K562 (cell line): Measurements from ENCODE around the gene PHF5A. TPM values are rescaled to one million over a fixed set of nuclear protein-coding genes. Genes with fewer than 3 reads are reported as not detected.

Source experiments
- ATF7 ChIP-seq: fragments of 450-650 bp; IDR thresholded peaks from 2 replicates; pipeline ENCODE4 v1.7.1; 2014; ENCODE audit warnings: mild to moderate bottlenecking, moderate library complexity
- CEBPG ChIP-seq, 3 experiments: fragments of 200-800 bp in 1 of 3; sonication (Bioruptor generic) in 1 of 3; sonication (generic) in 1 of 3; formaldehyde crosslinking in 1 of 3; IDR thresholded peaks in 2 of 3; conservative IDR thresholded peaks in 1 of 3; 2 replicates each; pipeline versions ENCODE4 v1.6.1 to v1.8.0; 2016 to 2022; ENCODE audit warnings: missing compliant biosample characterization in 2 of 3, missing genetic modification characterization in 2 of 3, mild to moderate bottlenecking in 1 of 3, missing genetic modification reagents in 1 of 3
- EGR1 ChIP-seq: fragments of 450-650 bp; conservative IDR thresholded peaks from 2 replicates; pipeline ENCODE4 v1.6.1; 2017; ENCODE audit warnings: mild to moderate bottlenecking
- FOXA3 ChIP-seq, 2 experiments: fragments of 450-650 bp in 1 of 2; sonication (generic) in 1 of 2; formaldehyde crosslinking; IDR thresholded peaks in 1 of 2; conservative IDR thresholded peaks in 1 of 2; 2 replicates each; pipeline versions ENCODE4 v1.4.0 to v1.8.0; 2020 to 2022; ENCODE audit warnings: mild to moderate bottlenecking in 2 of 2, missing genetic modification reagents in 1 of 2
- HCFC1 ChIP-seq: IDR thresholded peaks from 2 replicates; pipeline ENCODE4 v1.6.1; 2012; ENCODE audit warnings: low read depth, low read length, improper control_type of control experiment
- NFATC3 ChIP-seq: fragments of 450-650 bp; IDR thresholded peaks from 2 replicates; pipeline ENCODE4 v1.6.1; 2017; ENCODE audit warnings: mild to moderate bottlenecking
- NFRKB ChIP-seq: fragments of 450-650 bp; IDR thresholded peaks from 2 replicates; pipeline ENCODE4 v1.6.1; 2016; ENCODE audit warnings: low read depth
- RFX1 ChIP-seq: fragments of 450-650 bp; IDR thresholded peaks from 2 replicates; pipeline ENCODE4 v1.6.1; 2016; ENCODE audit warnings: mild to moderate bottlenecking, moderate library complexity
- SMARCA5 ChIP-seq: fragments of 450-650 bp; IDR thresholded peaks from 2 replicates; pipeline ENCODE4 v1.6.1; 2016
- SPI1 ChIP-seq: IDR thresholded peaks from 2 replicates; pipeline ENCODE4 v1.6.1; 2011; ENCODE audit warnings: low read depth, low read length, control low read depth, borderline replicate concordance
- ZNF408 ChIP-seq: fragments of 250-450 bp; sonication (Bioruptor Pico); IDR thresholded peaks from 2 replicates; pipeline ENCODE4 v1.4.0; 2020; ENCODE audit warnings: low read depth, mild to moderate bottlenecking, moderate library complexity
- ZNF766 ChIP-seq: fragments of 200-800 bp; sonication (Bioruptor generic); conservative IDR thresholded peaks from 2 replicates; pipeline ENCODE4 v1.6.1; 2016; ENCODE audit warnings: missing genetic modification characterization, missing compliant biosample characterization
- polyA plus RNA-seq, 8 experiments: library from polyadenylated mRNA; depleted of rRNA in 4 of 8; stranded (reverse) in 5 of 8; unstranded in 3 of 8; fragments of >200 nt; fragmentation: Nextera tagmentation in 2 of 8; fragmentation: Illumina TruSeq in 1 of 8; extraction: Ambion mirVana in 2 of 8; extraction: Trizol in 1 of 8; gene quantifications; 2 replicates each; pipeline versions ENCODE4 v1.2.1 to v1.2.3, GENCODE V29; 2011 to 2014; ENCODE audit warnings: inconsistent platforms in 1 of 8, missing spikeins in 1 of 8
- total RNA-seq, 7 experiments: library from RNA; depleted of rRNA in 6 of 7; stranded (reverse); fragments of >200 nt in 6 of 7; fragmentation: Illumina TruSeq in 2 of 7; extraction: Trizol in 2 of 7; gene quantifications; 2 replicates each; pipeline versions ENCODE4 v1.2.1 to v1.2.3, GENCODE V29; 2011 to 2021; ENCODE audit warnings: low replicate concordance in 1 of 7
- TF ChIP-seq, protein P1 (sequence below): fragments of 450-650 bp; IDR thresholded peaks from 2 replicates; pipeline ENCODE4 v1.6.1; 2016; ENCODE audit warnings: missing biosample characterization, missing genetic modification characterization
- TF ChIP-seq, protein P2 (sequence below), 2 experiments: fragments of 450-650 bp in 1 of 2; sonication (generic) in 1 of 2; formaldehyde crosslinking in 1 of 2; IDR thresholded peaks; 2 replicates each; pipeline versions ENCODE4 v1.7.1 to v1.9.0; 2016 to 2022; ENCODE audit warnings: inconsistent platforms in 1 of 2, mild to moderate bottlenecking in 1 of 2, missing genetic modification reagents in 1 of 2
- TF ChIP-seq, protein P3 (sequence below): fragments of 250-450 bp; sonication (Bioruptor Pico); IDR thresholded peaks from 2 replicates; pipeline ENCODE4 v1.8.0; 2022; ENCODE audit warnings: moderate library complexity, mild to moderate bottlenecking, inconsistent platforms

PHF5A gene
- total and polyA plus RNA-seq, 9 of the 15 experiments (the other 6 are each of a cell fraction or from before 2014, with no cell fraction given) = 14.2 to 144 (median 101) TPM

DNA sequence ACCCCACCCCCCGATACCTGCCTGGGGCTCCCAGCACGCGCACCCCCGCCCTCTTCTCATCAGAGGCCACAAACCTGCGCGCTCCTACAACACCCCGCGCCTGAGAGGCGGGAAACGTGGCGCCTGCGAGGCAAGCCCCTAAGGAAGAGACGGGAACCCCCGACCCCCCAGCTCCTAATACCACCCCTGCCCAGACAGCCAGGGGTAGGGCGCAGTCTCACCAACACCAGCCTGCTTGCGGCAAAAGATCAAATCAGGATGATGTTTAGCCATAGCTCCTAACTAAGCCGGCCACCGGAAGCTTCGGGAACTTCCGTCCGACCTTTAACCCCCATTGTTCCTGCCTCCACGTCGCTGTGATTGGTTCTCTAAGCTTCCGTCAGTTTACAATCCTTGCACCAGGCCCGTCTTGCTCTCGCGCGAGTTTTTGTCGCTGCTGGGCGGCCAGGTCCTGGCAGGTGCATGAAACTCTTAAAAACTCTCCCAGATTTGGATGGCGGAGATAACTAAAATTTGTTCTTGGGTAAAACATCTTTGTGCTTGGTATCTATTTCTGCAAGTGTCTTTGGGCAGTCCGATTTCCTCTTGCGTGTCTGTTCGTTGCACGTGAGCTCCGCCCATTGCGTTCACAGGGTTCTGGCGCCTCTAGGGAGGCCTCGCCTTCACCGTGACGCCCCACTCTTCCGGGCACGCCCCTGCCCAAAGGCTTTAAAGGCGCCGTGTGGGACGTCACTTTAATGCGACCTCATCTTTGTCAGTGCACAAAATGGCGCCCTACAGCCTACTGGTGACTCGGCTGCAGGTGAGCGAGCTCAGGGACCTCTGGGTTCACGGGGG lies at the start of gene PHF5A, which contains the start of gene ACO2 (continued):
- TF ChIP-seq, protein P1, sequence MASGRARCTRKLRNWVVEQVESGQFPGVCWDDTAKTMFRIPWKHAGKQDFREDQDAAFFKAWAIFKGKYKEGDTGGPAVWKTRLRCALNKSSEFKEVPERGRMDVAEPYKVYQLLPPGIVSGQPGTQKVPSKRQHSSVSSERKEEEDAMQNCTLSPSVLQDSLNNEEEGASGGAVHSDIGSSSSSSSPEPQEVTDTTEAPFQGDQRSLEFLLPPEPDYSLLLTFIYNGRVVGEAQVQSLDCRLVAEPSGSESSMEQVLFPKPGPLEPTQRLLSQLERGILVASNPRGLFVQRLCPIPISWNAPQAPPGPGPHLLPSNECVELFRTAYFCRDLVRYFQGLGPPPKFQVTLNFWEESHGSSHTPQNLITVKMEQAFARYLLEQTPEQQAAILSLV (tag) = no peak
- TF ChIP-seq CEBPG (CRISPR knock-in tag; IDR thresholded peaks at IDR 0.05) (0 out of 2 replicates have a peak, but pooled peaks have one; percentile 41), CEBPG (tag; conservative IDR thresholded peaks at IDR 0.05 in 1 of 2, IDR thresholded peaks at IDR 0.05 in 1 of 2) (no peak), ZNF766 (CRISPR knock-in tag) (peak; percentile 56; the same call in 1 of the 2 replicates), RFX1 (0 out of 2 replicates have a peak, but pooled peaks have one; percentile 7), HCFC1 (peak; percentile 80), SMARCA5 (no peak), ATF7 (peak; percentile 89), FOXA3 (CRISPR knock-in tag; conservative IDR thresholded peaks at IDR 0.05 in 1 of 2, IDR thresholded peaks at IDR 0.05 in 1 of 2) (peak in 1 of 2 experiments; percentile 73; a peak in 2 of 4 replicates), NFRKB (peak; percentile 93), NFATC3 (no peak), ZNF408 (CRISPR knock-in tag) (no peak), EGR1 (no peak), SPI1 (peak; percentile 24; the same call in 1 of the 2 replicates)
- TF ChIP-seq, protein P2, sequence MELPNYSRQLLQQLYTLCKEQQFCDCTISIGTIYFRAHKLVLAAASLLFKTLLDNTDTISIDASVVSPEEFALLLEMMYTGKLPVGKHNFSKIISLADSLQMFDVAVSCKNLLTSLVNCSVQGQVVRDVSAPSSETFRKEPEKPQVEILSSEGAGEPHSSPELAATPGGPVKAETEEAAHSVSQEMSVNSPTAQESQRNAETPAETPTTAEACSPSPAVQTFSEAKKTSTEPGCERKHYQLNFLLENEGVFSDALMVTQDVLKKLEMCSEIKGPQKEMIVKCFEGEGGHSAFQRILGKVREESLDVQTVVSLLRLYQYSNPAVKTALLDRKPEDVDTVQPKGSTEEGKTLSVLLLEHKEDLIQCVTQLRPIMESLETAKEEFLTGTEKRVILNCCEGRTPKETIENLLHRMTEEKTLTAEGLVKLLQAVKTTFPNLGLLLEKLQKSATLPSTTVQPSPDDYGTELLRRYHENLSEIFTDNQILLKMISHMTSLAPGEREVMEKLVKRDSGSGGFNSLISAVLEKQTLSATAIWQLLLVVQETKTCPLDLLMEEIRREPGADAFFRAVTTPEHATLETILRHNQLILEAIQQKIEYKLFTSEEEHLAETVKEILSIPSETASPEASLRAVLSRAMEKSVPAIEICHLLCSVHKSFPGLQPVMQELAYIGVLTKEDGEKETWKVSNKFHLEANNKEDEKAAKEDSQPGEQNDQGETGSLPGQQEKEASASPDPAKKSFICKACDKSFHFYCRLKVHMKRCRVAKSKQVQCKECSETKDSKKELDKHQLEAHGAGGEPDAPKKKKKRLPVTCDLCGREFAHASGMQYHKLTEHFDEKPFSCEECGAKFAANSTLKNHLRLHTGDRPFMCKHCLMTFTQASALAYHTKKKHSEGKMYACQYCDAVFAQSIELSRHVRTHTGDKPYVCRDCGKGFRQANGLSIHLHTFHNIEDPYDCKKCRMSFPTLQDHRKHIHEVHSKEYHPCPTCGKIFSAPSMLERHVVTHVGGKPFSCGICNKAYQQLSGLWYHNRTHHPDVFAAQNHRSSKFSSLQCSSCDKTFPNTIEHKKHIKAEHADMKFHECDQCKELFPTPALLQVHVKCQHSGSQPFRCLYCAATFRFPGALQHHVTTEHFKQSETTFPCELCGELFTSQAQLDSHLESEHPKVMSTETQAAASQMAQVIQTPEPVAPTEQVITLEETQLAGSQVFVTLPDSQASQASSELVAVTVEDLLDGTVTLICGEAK (IDR thresholded peaks at IDR 0.05) = peak; percentile 96
- TF ChIP-seq, protein P2 (CRISPR knock-in tag; IDR thresholded peaks at IDR 0.05) = no peak
- TF ChIP-seq, protein P3, sequence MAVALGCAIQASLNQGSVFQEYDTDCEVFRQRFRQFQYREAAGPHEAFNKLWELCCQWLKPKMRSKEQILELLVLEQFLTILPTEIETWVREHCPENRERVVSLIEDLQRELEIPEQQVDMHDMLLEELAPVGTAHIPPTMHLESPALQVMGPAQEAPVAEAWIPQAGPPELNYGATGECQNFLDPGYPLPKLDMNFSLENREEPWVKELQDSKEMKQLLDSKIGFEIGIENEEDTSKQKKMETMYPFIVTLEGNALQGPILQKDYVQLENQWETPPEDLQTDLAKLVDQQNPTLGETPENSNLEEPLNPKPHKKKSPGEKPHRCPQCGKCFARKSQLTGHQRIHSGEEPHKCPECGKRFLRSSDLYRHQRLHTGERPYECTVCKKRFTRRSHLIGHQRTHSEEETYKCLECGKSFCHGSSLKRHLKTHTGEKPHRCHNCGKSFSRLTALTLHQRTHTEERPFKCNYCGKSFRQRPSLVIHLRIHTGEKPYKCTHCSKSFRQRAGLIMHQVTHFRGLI = no peak
